HG03103 (cell line): ENCODE measurements around the gene ATP2B3.

Experiments used
- ATAC-seq: cut with Tn5 transposase; IDR thresholded peaks from one replicate; pipeline ENCODE4 v1.9.1; 2021; ENCODE audit warnings: low read depth; ENCODE audit not compliant: unreplicated experiment

The ATP2B3 gene

GRCh38 chrX:153628665-153629064 lies 111.2 kb downstream of the ATP2B3 start:
- no peak for ATAC-seq

- no peak for ATAC-seq
Measured at GRCh38 chrX:153631346-153631745, 113.9 kb downstream of the ATP2B3 start.

GRCh38 chrX:153631907-153632594 lies 114.6 kb downstream of the ATP2B3 start:
- no peak for ATAC-seq
